HG03060 (cell line): Measurements from ENCODE around the gene LAMTOR3.

Source experiments
- ATAC-seq: cut with Tn5 transposase; IDR thresholded peaks from one replicate; pipeline ENCODE4 v1.9.1; 2021; ENCODE audit warnings: low read depth, moderate number of reproducible peaks; ENCODE audit not compliant: unreplicated experiment

Gene LAMTOR3

GRCh38 chr4:99894161-99894997, at the start of gene LAMTOR3:
Gene LAMTOR3 (minus strand): TSS chr4:99894427. CDS start chr4:99893963, 464 bp downstream.
- peak; percentile 98 for ATAC-seq

- ATAC-seq, result no peak
Observed at GRCh38 chr4:99938243-99938753, 44.1 kb upstream of the LAMTOR3 start.

GRCh38 chr4:99934891-99935290, 40.7 kb upstream of the LAMTOR3 start:
- ATAC-seq, result no peak

- no peak for ATAC-seq
Observed at GRCh38 chr4:99927566-99927965, 33.3 kb upstream of the LAMTOR3 start.

- ATAC-seq, result no peak
Observed at GRCh38 chr4:99921174-99921573, 26.9 kb upstream of the LAMTOR3 start.

- ATAC-seq, result no peak
Observed at GRCh38 chr4:99918656-99919055, 24.4 kb upstream of the LAMTOR3 start.

GRCh38 chr4:99917575-99917974, 23.3 kb upstream of the LAMTOR3 start:
- ATAC-seq, result no peak

GRCh38 chr4:99915449-99915848, 21.2 kb upstream of the LAMTOR3 start:
- ATAC-seq, result no peak

GRCh38 chr4:99894998-99895397, 771 bp upstream of the LAMTOR3 start:
- no peak for ATAC-seq

GRCh38 chr4:99893839-99894160, 427 bp downstream of the LAMTOR3 start:
- no peak for ATAC-seq

GRCh38 chr4:99893029-99893428, 1.2 kb downstream of the LAMTOR3 start:
- ATAC-seq, result no peak

GRCh38 chr4:99891351-99891750, 2.9 kb downstream of the LAMTOR3 start:
- no peak for ATAC-seq

- no peak for ATAC-seq
Observed at GRCh38 chr4:99887837-99888236, 6.4 kb downstream of the LAMTOR3 start.

GRCh38 chr4:99886146-99886545, 8.1 kb downstream of the LAMTOR3 start:
- no peak for ATAC-seq

GRCh38 chr4:99885687-99886086, 8.5 kb downstream of the LAMTOR3 start:
- no peak for ATAC-seq

- ATAC-seq, result no peak
Observed at GRCh38 chr4:99885063-99885664, 9.1 kb downstream of the LAMTOR3 start.

GRCh38 chr4:99879458-99879857, 14.8 kb downstream of the LAMTOR3 start:
- no peak for ATAC-seq

- no peak for ATAC-seq
Observed at GRCh38 chr4:99878604-99879003, 15.6 kb downstream of the LAMTOR3 start.

- no peak for ATAC-seq
Observed at GRCh38 chr4:99876946-99877345, 17.3 kb downstream of the LAMTOR3 start.

- no peak for ATAC-seq
Observed at GRCh38 chr4:99875071-99875470, 19.2 kb downstream of the LAMTOR3 start.

- no peak for ATAC-seq
Observed at GRCh38 chr4:99872570-99872969, 21.7 kb downstream of the LAMTOR3 start.

- ATAC-seq, result no peak
Observed at GRCh38 chr4:99868126-99868596, 26.1 kb downstream of the LAMTOR3 start.
